ENCODE results near the gene GIMAP8.

The GIMAP8 gene

GRCh38 chr7:150450491-150451001 is at the start of gene GIMAP8:
TSS of gene GIMAP8 (plus strand) at chr7:150450630. CDS start at chr7:150466699, 16,069 bp downstream.
- no peak for DNase-seq

GRCh38 chr7:150400788-150401423 is 49.5 kb upstream of the GIMAP8 start:
- DNase-seq = no peak

- no peak for DNase-seq
Observed at GRCh38 chr7:150401424-150401790, 49.0 kb upstream of the GIMAP8 start.

GRCh38 chr7:150401861-150402631 is 48.4 kb upstream of the GIMAP8 start:
- no peak for DNase-seq

- no peak for DNase-seq
Observed at GRCh38 chr7:150402671-150403321, 47.6 kb upstream of the GIMAP8 start.

- no peak for DNase-seq
Observed at GRCh38 chr7:150403376-150404171, 46.9 kb upstream of the GIMAP8 start.

GRCh38 chr7:150404172-150404804 is 46.1 kb upstream of the GIMAP8 start:
- DNase-seq = no peak

GRCh38 chr7:150404805-150405583 is 45.4 kb upstream of the GIMAP8 start:
- peak; percentile 23 for DNase-seq

GRCh38 chr7:150405584-150406311 is 44.7 kb upstream of the GIMAP8 start:
- no peak for DNase-seq

GRCh38 chr7:150406312-150406566 is 44.2 kb upstream of the GIMAP8 start:
- DNase-seq = no peak

- no peak for DNase-seq
Observed at GRCh38 chr7:150406567-150407421, 43.6 kb upstream of the GIMAP8 start.

- DNase-seq = no peak
Observed at GRCh38 chr7:150407588-150408392, 42.6 kb upstream of the GIMAP8 start.

- no peak for DNase-seq
Observed at GRCh38 chr7:150408393-150409299, 41.8 kb upstream of the GIMAP8 start.

- no peak for DNase-seq
Observed at GRCh38 chr7:150409300-150410030, 41.0 kb upstream of the GIMAP8 start.

GRCh38 chr7:150410131-150410530 is 40.3 kb upstream of the GIMAP8 start:
- no peak for DNase-seq

- no peak for DNase-seq
Observed at GRCh38 chr7:150410680-150411346, 39.6 kb upstream of the GIMAP8 start.

GRCh38 chr7:150411606-150412005 is 38.8 kb upstream of the GIMAP8 start:
- no peak for DNase-seq
